IMR-90 (cell line): ENCODE data around the gene EIF1AX. TPM values are rescaled to one million over a fixed set of nuclear protein-coding genes. Genes with fewer than 3 reads are reported as not detected.

Source experiments
- ATAC-seq: fragments of 200-7000 bp; cut with Tn5 transposase; 2 replicates; pipeline ENCODE4 v1.9.1; 2020; ENCODE audit warnings: low read depth, mild to moderate bottlenecking, moderate library complexity
- BruUV-seq: library from RNA; stranded (reverse); fragments of 400-500 nt; replicated peaks from 2 replicates; lab custom pipeline; 2021; lab: Mats Ljungman, UMichigan
- CTCF ChIA-PET: fragments of 300-600 bp; formaldehyde crosslinking; extraction: SDS; loops from one replicate; lab custom pipeline; 2021; ENCODE audit warnings: antibody characterized with exemption; lab: Yijun Ruan, JAX
- POLR2A ChIA-PET: fragments of 300-600 bp; sonication (Branson Sonifier 250); formaldehyde crosslinking; loops from one replicate; lab custom pipeline; 2022; ENCODE audit warnings: antibody characterized with exemption; ENCODE audit not compliant: unreplicated experiment; lab: Charles Lee
- DNase-seq: peaks from one replicate; pipeline ENCODE4 v3.0.0; 2013
- H2AFZ ChIP-seq: replicated peaks from 2 replicates; pipeline ENCODE3; 2013; ENCODE audit warnings: low read length, mild to moderate bottlenecking; ENCODE audit not compliant: poor library complexity
- H2AK5ac ChIP-seq: 2 replicates; pipeline ENCODE4 v1.6.1; 2013; ENCODE audit warnings: low read depth, low read length, inconsistent platforms
- H2AK9ac ChIP-seq: replicated peaks from 2 replicates; pipeline ENCODE3; 2013; ENCODE audit warnings: mild to moderate bottlenecking, low read depth, low read length, moderate library complexity; ENCODE audit not compliant: poor library complexity
- H2BK120ac ChIP-seq: 2 replicates; pipeline ENCODE4 v1.6.1; 2013; ENCODE audit warnings: low read depth, low read length, inconsistent platforms
- H2BK15ac ChIP-seq: 3 replicates; pipeline ENCODE4 v1.6.1; 2013; ENCODE audit warnings: low read depth, low read length, inconsistent platforms
- H2BK20ac ChIP-seq: 2 replicates; pipeline ENCODE4 v1.6.1; 2013; ENCODE audit warnings: low read depth, mild to moderate bottlenecking, inconsistent platforms, low read length, moderate library complexity
- H2BK5ac ChIP-seq: 2 replicates; pipeline ENCODE4 v1.6.1; 2013; ENCODE audit warnings: mild to moderate bottlenecking, low read depth, low read length, inconsistent platforms; ENCODE audit not compliant: poor library complexity, severe bottlenecking
- H3K14ac ChIP-seq: replicated peaks from 2 replicates; pipeline ENCODE4 v1.6.1; 2013; ENCODE audit warnings: low read depth, low read length, inconsistent platforms
- H3K18ac ChIP-seq: 2 replicates; pipeline ENCODE4 v1.6.1; 2013; ENCODE audit warnings: low read depth, low read length, control low read depth
- H3K23ac ChIP-seq: 2 replicates; pipeline ENCODE4 v1.6.1; 2013; ENCODE audit warnings: low read depth, low read length, inconsistent platforms
- H3K27ac ChIP-seq: 2 replicates; pipeline ENCODE4 v1.5.1; 2013; ENCODE audit warnings: mild to moderate bottlenecking, control low read depth, low read length; ENCODE audit not compliant: insufficient read depth
- H3K27me3 ChIP-seq: 2 replicates; pipeline ENCODE4 v1.6.1; 2013; ENCODE audit warnings: low read length; ENCODE audit not compliant: control insufficient read depth, insufficient read depth
- H3K36me3 ChIP-seq: 2 replicates; pipeline ENCODE4 v1.6.1; 2013; ENCODE audit warnings: low read length, mixed read lengths; ENCODE audit not compliant: control insufficient read depth, insufficient read depth
- H3K4ac ChIP-seq: 2 replicates; pipeline ENCODE4 v1.6.1; 2013; ENCODE audit warnings: low read depth, low read length, inconsistent platforms
- H3K4me1 ChIP-seq: 2 replicates; pipeline ENCODE4 v1.6.1; 2013; ENCODE audit warnings: low read length, mixed read lengths; ENCODE audit not compliant: control insufficient read depth, insufficient read depth
- H3K4me2 ChIP-seq: 2 replicates; pipeline ENCODE4 v1.6.1; 2013; ENCODE audit warnings: low read depth, mild to moderate bottlenecking, control low read depth, low read length, moderate library complexity
- H3K4me3 ChIP-seq: 2 replicates; pipeline ENCODE4 v1.5.1; 2013; ENCODE audit warnings: low read depth, mild to moderate bottlenecking, control low read depth, low read length, moderate library complexity; ENCODE audit not compliant: insufficient read depth
- H3K56ac ChIP-seq: 2 replicates; pipeline ENCODE4 v1.6.1; 2013; ENCODE audit warnings: low read length, inconsistent platforms; ENCODE audit not compliant: insufficient read depth; ENCODE audit errors: extremely low read depth
- H3K79me1 ChIP-seq, 2 experiments: 2 replicates each; pipeline ENCODE4 v1.6.1; 2013; ENCODE audit warnings: low read length in 2 of 2, inconsistent platforms in 1 of 2, low read depth in 1 of 2
- H3K9ac ChIP-seq: 2 replicates; pipeline ENCODE4 v1.6.1; 2013; ENCODE audit warnings: low read depth, low read length, control low read depth
- H3K9me1 ChIP-seq: 2 replicates; pipeline ENCODE4 v1.6.1; 2013; ENCODE audit warnings: low read length, inconsistent platforms; ENCODE audit not compliant: insufficient read depth
- H3K9me3 ChIP-seq: 2 replicates; pipeline ENCODE4 v1.6.1; 2013; ENCODE audit warnings: low read length; ENCODE audit not compliant: control insufficient read depth, insufficient read depth
- H4K20me1 ChIP-seq: 2 replicates; pipeline ENCODE4 v1.6.1; 2013; ENCODE audit warnings: low read length, inconsistent platforms; ENCODE audit not compliant: insufficient read depth
- H4K5ac ChIP-seq: 2 replicates; pipeline ENCODE4 v1.6.1; 2013; ENCODE audit warnings: mild to moderate bottlenecking, low read depth, low read length, control low read depth
- H4K8ac ChIP-seq, 2 experiments: 2 replicates each; pipeline ENCODE4 v1.6.1; 2013; ENCODE audit warnings: low read depth in 2 of 2, low read length in 2 of 2, control low read depth in 1 of 2, inconsistent platforms in 1 of 2
- H4K91ac ChIP-seq: 2 replicates; pipeline ENCODE4 v1.6.1; 2013; ENCODE audit warnings: low read depth, low read length, inconsistent platforms; ENCODE audit not compliant: insufficient read depth
- BHLHE40 ChIP-seq: fragments of 150-350 bp; IDR thresholded peaks from 2 replicates; pipeline ENCODE4 v1.6.1; 2016; ENCODE audit warnings: mild to moderate bottlenecking, low read depth, low read length
- CEBPB ChIP-seq: IDR thresholded peaks from 2 replicates; pipeline ENCODE4 v1.6.1; 2012; ENCODE audit warnings: low read depth, low read length, improper control_type of control experiment
- CHD1 ChIP-seq: IDR thresholded peaks from 2 replicates; pipeline ENCODE4 v1.6.1; 2012; ENCODE audit warnings: low read depth, low read length, improper control_type of control experiment
- FOS ChIP-seq: fragments of 150-350 bp; IDR thresholded peaks from 2 replicates; pipeline ENCODE4 v1.6.1; 2016; ENCODE audit warnings: low read depth, low read length
- MAFK ChIP-seq: IDR thresholded peaks from 2 replicates; pipeline ENCODE4 v1.6.1; 2012; ENCODE audit warnings: low read depth, low read length, improper control_type of control experiment
- MAZ ChIP-seq: IDR thresholded peaks from 2 replicates; pipeline ENCODE4 v1.6.1; 2012; ENCODE audit warnings: low read depth, mild to moderate bottlenecking, low read length, improper control_type of control experiment, moderate library complexity, borderline replicate concordance
- MXI1 ChIP-seq: IDR thresholded peaks from 2 replicates; pipeline ENCODE4 v1.6.1; 2012; ENCODE audit warnings: low read depth, mild to moderate bottlenecking, low read length, moderate library complexity, borderline replicate concordance
- NFE2L2 ChIP-seq: fragments of 150-350 bp; IDR thresholded peaks from 2 replicates; pipeline ENCODE4 v1.6.1; 2016; ENCODE audit warnings: low read depth, mild to moderate bottlenecking, low read length
- POLR2A ChIP-seq: IDR thresholded peaks from 2 replicates; pipeline ENCODE4 v1.6.1; 2012; ENCODE audit warnings: mild to moderate bottlenecking, low read depth, low read length
- RAD21 ChIP-seq: IDR thresholded peaks from 2 replicates; pipeline ENCODE4 v1.6.1; 2012; ENCODE audit warnings: low read length, improper control_type of control experiment
- RCOR1 ChIP-seq: IDR thresholded peaks from 2 replicates; pipeline ENCODE4 v1.6.1; 2012; ENCODE audit warnings: mild to moderate bottlenecking, low read length, improper control_type of control experiment; ENCODE audit not compliant: insufficient replicate concordance
- RFX5 ChIP-seq: IDR thresholded peaks from 2 replicates; pipeline ENCODE4 v1.8.0; 2012; ENCODE audit warnings: low read depth, mild to moderate bottlenecking, low read length, moderate library complexity
- SMC3 ChIP-seq: fragments of 150-350 bp; IDR thresholded peaks from 2 replicates; pipeline ENCODE4 v1.6.1; 2016; ENCODE audit warnings: low read depth, mild to moderate bottlenecking, antibody characterized with exemption, low read length, moderate library complexity
- dilution Hi-C: fragments of 300-500 bp; cut with HindIII; formaldehyde crosslinking; loops from one replicate; pipeline ENCODE4 v1.14.3; 2018; ENCODE audit warnings: low sequenced_read_pairs; ENCODE audit not compliant: unreplicated experiment
- in situ Hi-C: fragments of 300-500 bp; cut with MboI; formaldehyde crosslinking; loops from 3 replicates; pipeline ENCODE4 v1.14.3; 2019; ENCODE audit warnings: low sequenced_read_pairs, inconsistent platforms, mixed read lengths
- intact Hi-C: fragments of 100-400 bp; cut with micrococcal nuclease; formaldehyde crosslinking; loops from 2 replicates; pipeline ENCODE4 v1.10.0; 2022
- polyA plus RNA-seq, 3 experiments: library from polyadenylated mRNA; depleted of rRNA; stranded (reverse); fragments of >200 nt; gene quantifications; 2 replicates each; pipeline ENCODE4 v1.2.3, GENCODE V29; 2012; ENCODE audit warnings: low replicate concordance in 1 of 3
- total RNA-seq: library from RNA; depleted of rRNA; stranded (reverse); fragments of >200 nt; gene quantifications from 2 replicates; pipeline ENCODE4 v1.2.3, GENCODE V29; 2012
- TF ChIP-seq, protein P1 (sequence below): conservative IDR thresholded peaks from 2 replicates; pipeline ENCODE4 v1.5.1; 2012; ENCODE audit warnings: mild to moderate bottlenecking, low read depth, low read length, improper control_type of control experiment
- TF ChIP-seq, protein P2 (sequence below): fragments of 150-350 bp; IDR thresholded peaks from 2 replicates; pipeline ENCODE4 v1.6.1; 2016; ENCODE audit warnings: low read depth, mild to moderate bottlenecking, low read length, moderate library complexity, borderline replicate concordance
- TF ChIP-seq, protein P3 (sequence below): fragments of 150-350 bp; IDR thresholded peaks from 2 replicates; pipeline ENCODE4 v1.6.1; 2017; ENCODE audit warnings: mild to moderate bottlenecking, antibody characterized with exemption, low read length, low read depth

The EIF1AX gene
- total and polyA plus RNA-seq, 2 of the 4 experiments (the other 2 are of a cell fraction): 12.2 to 44.5 TPM

DNA sequence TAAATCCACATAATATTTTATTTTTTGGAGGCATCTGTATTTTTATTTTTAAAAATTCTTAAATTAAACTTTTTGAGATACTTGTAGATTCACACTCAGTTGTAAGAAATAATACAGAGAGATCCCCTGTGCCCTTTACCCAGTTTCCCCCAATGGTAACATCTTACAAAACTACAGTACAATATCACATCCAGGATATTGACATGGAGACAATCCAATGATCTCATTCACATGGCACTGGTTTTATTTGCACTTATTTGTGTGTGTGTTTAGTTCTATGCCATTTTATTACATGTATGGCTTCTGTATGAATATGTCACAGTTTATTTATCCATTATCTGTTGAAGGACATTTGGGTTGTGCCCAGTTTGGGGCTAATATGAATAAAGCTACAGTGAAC, 35.5 kb upstream of the EIF1AX start:
- no peak overlapping the region for H3K18ac ChIP-seq
- no peak overlapping the region for H3K4ac ChIP-seq
- no peak overlapping the region for H2AK5ac ChIP-seq
- no peaks in the 10 kb centered on the region for H3K9me3 ChIP-seq
- H3K36me3 ChIP-seq: peaks cover 4% of the 10 kb centered on the region
- POLR2A ChIA-PET: no interaction called here
- no peak overlapping the region for H2BK20ac ChIP-seq
- no peak overlapping the region for H3K4me3 ChIP-seq
- no peak overlapping the region for H3K14ac ChIP-seq
- CTCF ChIA-PET: no interaction called here
- no peak overlapping the region for H3K4me2 ChIP-seq
- H4K91ac ChIP-seq: no peak overlapping the region
- H2BK120ac ChIP-seq: no peak overlapping the region
- H2AFZ ChIP-seq: no peak overlapping the region
- H3K27me3 ChIP-seq: no peaks in the 10 kb centered on the region
- H2BK5ac ChIP-seq: no peak overlapping the region
- no peak overlapping the region for H2AK9ac ChIP-seq
- TF ChIP-seq SMC3 (no peak), FOS (no peak), POLR2A (no peak), BHLHE40 (no peak), RCOR1 (no peak), CHD1 (no peak), RFX5 (no peak), RAD21 (no peak), MXI1 (no peak), MAZ (no peak), MAFK (no peak), CEBPB (no peak), NFE2L2 (no peak)
- TF ChIP-seq, protein P1, sequence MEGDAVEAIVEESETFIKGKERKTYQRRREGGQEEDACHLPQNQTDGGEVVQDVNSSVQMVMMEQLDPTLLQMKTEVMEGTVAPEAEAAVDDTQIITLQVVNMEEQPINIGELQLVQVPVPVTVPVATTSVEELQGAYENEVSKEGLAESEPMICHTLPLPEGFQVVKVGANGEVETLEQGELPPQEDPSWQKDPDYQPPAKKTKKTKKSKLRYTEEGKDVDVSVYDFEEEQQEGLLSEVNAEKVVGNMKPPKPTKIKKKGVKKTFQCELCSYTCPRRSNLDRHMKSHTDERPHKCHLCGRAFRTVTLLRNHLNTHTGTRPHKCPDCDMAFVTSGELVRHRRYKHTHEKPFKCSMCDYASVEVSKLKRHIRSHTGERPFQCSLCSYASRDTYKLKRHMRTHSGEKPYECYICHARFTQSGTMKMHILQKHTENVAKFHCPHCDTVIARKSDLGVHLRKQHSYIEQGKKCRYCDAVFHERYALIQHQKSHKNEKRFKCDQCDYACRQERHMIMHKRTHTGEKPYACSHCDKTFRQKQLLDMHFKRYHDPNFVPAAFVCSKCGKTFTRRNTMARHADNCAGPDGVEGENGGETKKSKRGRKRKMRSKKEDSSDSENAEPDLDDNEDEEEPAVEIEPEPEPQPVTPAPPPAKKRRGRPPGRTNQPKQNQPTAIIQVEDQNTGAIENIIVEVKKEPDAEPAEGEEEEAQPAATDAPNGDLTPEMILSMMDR: no peak
- TF ChIP-seq, protein P2, sequence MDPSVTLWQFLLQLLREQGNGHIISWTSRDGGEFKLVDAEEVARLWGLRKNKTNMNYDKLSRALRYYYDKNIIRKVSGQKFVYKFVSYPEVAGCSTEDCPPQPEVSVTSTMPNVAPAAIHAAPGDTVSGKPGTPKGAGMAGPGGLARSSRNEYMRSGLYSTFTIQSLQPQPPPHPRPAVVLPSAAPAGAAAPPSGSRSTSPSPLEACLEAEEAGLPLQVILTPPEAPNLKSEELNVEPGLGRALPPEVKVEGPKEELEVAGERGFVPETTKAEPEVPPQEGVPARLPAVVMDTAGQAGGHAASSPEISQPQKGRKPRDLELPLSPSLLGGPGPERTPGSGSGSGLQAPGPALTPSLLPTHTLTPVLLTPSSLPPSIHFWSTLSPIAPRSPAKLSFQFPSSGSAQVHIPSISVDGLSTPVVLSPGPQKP: no peak
- TF ChIP-seq, protein P3, sequence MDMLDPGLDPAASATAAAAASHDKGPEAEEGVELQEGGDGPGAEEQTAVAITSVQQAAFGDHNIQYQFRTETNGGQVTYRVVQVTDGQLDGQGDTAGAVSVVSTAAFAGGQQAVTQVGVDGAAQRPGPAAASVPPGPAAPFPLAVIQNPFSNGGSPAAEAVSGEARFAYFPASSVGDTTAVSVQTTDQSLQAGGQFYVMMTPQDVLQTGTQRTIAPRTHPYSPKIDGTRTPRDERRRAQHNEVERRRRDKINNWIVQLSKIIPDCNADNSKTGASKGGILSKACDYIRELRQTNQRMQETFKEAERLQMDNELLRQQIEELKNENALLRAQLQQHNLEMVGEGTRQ: no peak
- ATAC-seq (no peak), DNase-seq (no peak)
- H4K20me1 ChIP-seq: no peaks in the 10 kb centered on the region
- no peaks in the 10 kb centered on the region for H3K9me1 ChIP-seq
- H4K5ac ChIP-seq: no peak overlapping the region
- no peak overlapping the region for H4K8ac ChIP-seq
- no TSS peak for BruUV-seq
- H2BK15ac ChIP-seq: no peak overlapping the region
- in situ Hi-C loops: no loop called here
- dilution Hi-C loops: no loop called here
- H3K27ac ChIP-seq: no peak overlapping the region
- H3K4me1 ChIP-seq: no peaks in the 10 kb centered on the region
- H3K23ac ChIP-seq: no peak overlapping the region
- H3K79me1 ChIP-seq: no peaks in the 10 kb centered on the region
- no peak overlapping the region for H3K9ac ChIP-seq
- intact Hi-C loops: no loop called here
- no peak overlapping the region for H3K56ac ChIP-seq
